ENCODE data around the gene ARHGAP40.

The ARHGAP40 gene

GRCh38 chr20:38612751-38613515 is 11.3 kb downstream of the ARHGAP40 start:
- no peak for DNase-seq
- intact Hi-C loops (cut with DNase I), result no loop called here

GRCh38 chr20:38615283-38615682 is 13.7 kb downstream of the ARHGAP40 start:
- intact Hi-C loops (cut with DNase I), result no loop called here
- no peak for DNase-seq

- no peak for DNase-seq
- intact Hi-C loops (cut with DNase I), result no loop called here
These were observed 14.8 kb downstream of the ARHGAP40 start for GRCh38 chr20:38616457-38616856.

- no peak for DNase-seq
- intact Hi-C loops (cut with DNase I), result no loop called here
These were observed 15.6 kb downstream of the ARHGAP40 start for GRCh38 chr20:38617011-38617829.

- no peak for DNase-seq
- intact Hi-C loops (cut with DNase I), result no loop called here
These were observed 16.2 kb downstream of the ARHGAP40 start for GRCh38 chr20:38617830-38618196.

- intact Hi-C loops (cut with DNase I), result no loop called here
- peak in 1 of 42 donors; percentile 3 for DNase-seq
These were observed 18.8 kb downstream of the ARHGAP40 start for GRCh38 chr20:38620441-38620840.

- intact Hi-C loops (cut with DNase I), result no loop called here
These were observed 21.5 kb downstream of the ARHGAP40 start for GRCh38 chr20:38623061-38623460.

GRCh38 chr20:38624084-38624483 is 22.5 kb downstream of the ARHGAP40 start:
- intact Hi-C loops (cut with DNase I), result no loop called here
- DNase-seq, result no peak

More at GRCh38 chr20:38623061-38623460, 21.5 kb downstream of the ARHGAP40 start:
- no peak for DNase-seq

GRCh38 chr20:38625896-38626295 is 24.3 kb downstream of the ARHGAP40 start:
- intact Hi-C loops (cut with DNase I), result no loop called here
- no peak for DNase-seq

- no peak for DNase-seq
- intact Hi-C loops (cut with DNase I), result no loop called here
These were observed 25.5 kb downstream of the ARHGAP40 start for GRCh38 chr20:38626921-38627659.

GRCh38 chr20:38628580-38629470 is 27.2 kb downstream of the ARHGAP40 start:
- DNase-seq, result no peak
- intact Hi-C loops (cut with DNase I), result no loop called here

GRCh38 chr20:38629979-38630378 is 28.4 kb downstream of the ARHGAP40 start:
- intact Hi-C loops (cut with DNase I), result no loop called here

GRCh38 chr20:38630727-38631126 is 29.1 kb downstream of the ARHGAP40 start:
- DNase-seq, result no peak
- intact Hi-C loops (cut with DNase I), result no loop called here

More at GRCh38 chr20:38629979-38630378, 28.4 kb downstream of the ARHGAP40 start:
- no peak for DNase-seq

- intact Hi-C loops (cut with DNase I), result no loop called here
- DNase-seq, result peak in 2 of 42 donors; percentile 7 to 15
These were observed 29.8 kb downstream of the ARHGAP40 start for GRCh38 chr20:38631155-38632022.

- DNase-seq, result peak in 38 of 42 donors; percentile 13 to 80 (median 48)
- intact Hi-C loops (cut with DNase I), result no loop called here
These were observed 32.0 kb downstream of the ARHGAP40 start for GRCh38 chr20:38633577-38634093.

- no peak for DNase-seq
- intact Hi-C loops (cut with DNase I), result no loop called here
These were observed 34.2 kb downstream of the ARHGAP40 start for GRCh38 chr20:38635721-38636288.

GRCh38 chr20:38640521-38640920 is 38.9 kb downstream of the ARHGAP40 start:
- intact Hi-C loops (cut with DNase I), result no loop called here
- no peak for DNase-seq

All from head of caudate nucleus (tissue), 42 donors.